ENCODE results near the gene ANKRD36. TPM values are rescaled to one million over a fixed set of nuclear protein-coding genes. Genes with fewer than 3 reads are reported as not detected.
"Not testable (repeated sequence)": the region's sequence is repeated elsewhere in the genome, so short reads cannot be mapped to it uniquely, and the experiment has no call there.

ANKRD36 gene
- total RNA-seq, 1 experiment from 2014 or later: 29.3 TPM

- H3K4me1 Mint-ChIP-seq (ENCODE audit: low read depth, unreplicated experiment); CTCF ChIA-PET; H3K27me3 Mint-ChIP-seq (ENCODE audit: unreplicated experiment); intact Hi-C loops (cut with micrococcal nuclease; ENCODE audit: unreplicated experiment); DNase-seq; H3K36me3 Mint-ChIP-seq (ENCODE audit: insufficient read depth, unreplicated experiment); BruUV-seq (replicated peaks); H3K27ac Mint-ChIP-seq (ENCODE audit: unreplicated experiment); H3K9me3 Mint-ChIP-seq (ENCODE audit: low read depth, unreplicated experiment); H3K4me3 Mint-ChIP-seq (ENCODE audit: low read depth, unreplicated experiment): not testable (repeated sequence)
Measured at GRCh38 chr2:97166548-97166947, 53.6 kb downstream of the ANKRD36 start.

GRCh38 chr2:97167938-97168337, 55.0 kb downstream of the ANKRD36 start:
- H3K36me3 Mint-ChIP-seq (ENCODE audit: insufficient read depth, unreplicated experiment); DNase-seq; H3K4me3 Mint-ChIP-seq (ENCODE audit: low read depth, unreplicated experiment); H3K27me3 Mint-ChIP-seq (ENCODE audit: unreplicated experiment); BruUV-seq (replicated peaks); H3K9me3 Mint-ChIP-seq (ENCODE audit: low read depth, unreplicated experiment); CTCF ChIA-PET; intact Hi-C loops (cut with micrococcal nuclease; ENCODE audit: unreplicated experiment); H3K27ac Mint-ChIP-seq (ENCODE audit: unreplicated experiment); H3K4me1 Mint-ChIP-seq (ENCODE audit: low read depth, unreplicated experiment): not testable (repeated sequence)

GRCh38 chr2:97168583-97168982, 55.6 kb downstream of the ANKRD36 start:
- BruUV-seq (replicated peaks); H3K36me3 Mint-ChIP-seq (ENCODE audit: insufficient read depth, unreplicated experiment); CTCF ChIA-PET; H3K4me1 Mint-ChIP-seq (ENCODE audit: low read depth, unreplicated experiment); H3K27ac Mint-ChIP-seq (ENCODE audit: unreplicated experiment); intact Hi-C loops (cut with micrococcal nuclease; ENCODE audit: unreplicated experiment); H3K4me3 Mint-ChIP-seq (ENCODE audit: low read depth, unreplicated experiment); DNase-seq; H3K27me3 Mint-ChIP-seq (ENCODE audit: unreplicated experiment); H3K9me3 Mint-ChIP-seq (ENCODE audit: low read depth, unreplicated experiment): not testable (repeated sequence)

- H3K27ac Mint-ChIP-seq (ENCODE audit: unreplicated experiment); H3K9me3 Mint-ChIP-seq (ENCODE audit: low read depth, unreplicated experiment); BruUV-seq (replicated peaks); intact Hi-C loops (cut with micrococcal nuclease; ENCODE audit: unreplicated experiment); DNase-seq; H3K4me1 Mint-ChIP-seq (ENCODE audit: low read depth, unreplicated experiment); H3K27me3 Mint-ChIP-seq (ENCODE audit: unreplicated experiment); CTCF ChIA-PET; H3K36me3 Mint-ChIP-seq (ENCODE audit: insufficient read depth, unreplicated experiment); H3K4me3 Mint-ChIP-seq (ENCODE audit: low read depth, unreplicated experiment): not testable (repeated sequence)
Measured at GRCh38 chr2:97180391-97180790, 67.4 kb downstream of the ANKRD36 start.

GRCh38 chr2:97195349-97195748, 82.4 kb downstream of the ANKRD36 start:
- CTCF ChIA-PET; H3K4me3 Mint-ChIP-seq (ENCODE audit: low read depth, unreplicated experiment); H3K4me1 Mint-ChIP-seq (ENCODE audit: low read depth, unreplicated experiment); H3K9me3 Mint-ChIP-seq (ENCODE audit: low read depth, unreplicated experiment); BruUV-seq (replicated peaks); H3K36me3 Mint-ChIP-seq (ENCODE audit: insufficient read depth, unreplicated experiment); H3K27me3 Mint-ChIP-seq (ENCODE audit: unreplicated experiment); H3K27ac Mint-ChIP-seq (ENCODE audit: unreplicated experiment); intact Hi-C loops (cut with micrococcal nuclease; ENCODE audit: unreplicated experiment); DNase-seq: not testable (repeated sequence)

GRCh38 chr2:97197251-97197650, 84.3 kb downstream of the ANKRD36 start:
- BruUV-seq (replicated peaks); H3K36me3 Mint-ChIP-seq (ENCODE audit: insufficient read depth, unreplicated experiment); intact Hi-C loops (cut with micrococcal nuclease; ENCODE audit: unreplicated experiment): not testable (repeated sequence)

GRCh38 chr2:97200887-97201286, 87.9 kb downstream of the ANKRD36 start:
- BruUV-seq (replicated peaks); H3K9me3 Mint-ChIP-seq (ENCODE audit: low read depth, unreplicated experiment); intact Hi-C loops (cut with micrococcal nuclease; ENCODE audit: unreplicated experiment); H3K4me3 Mint-ChIP-seq (ENCODE audit: low read depth, unreplicated experiment); H3K27me3 Mint-ChIP-seq (ENCODE audit: unreplicated experiment); H3K27ac Mint-ChIP-seq (ENCODE audit: unreplicated experiment); H3K4me1 Mint-ChIP-seq (ENCODE audit: low read depth, unreplicated experiment); CTCF ChIA-PET; DNase-seq; H3K36me3 Mint-ChIP-seq (ENCODE audit: insufficient read depth, unreplicated experiment): not testable (repeated sequence)

More at GRCh38 chr2:97197251-97197650, 84.3 kb downstream of the ANKRD36 start:
- DNase-seq; H3K4me1 Mint-ChIP-seq (ENCODE audit: low read depth, unreplicated experiment); H3K4me3 Mint-ChIP-seq (ENCODE audit: low read depth, unreplicated experiment); CTCF ChIA-PET; H3K27me3 Mint-ChIP-seq (ENCODE audit: unreplicated experiment); H3K9me3 Mint-ChIP-seq (ENCODE audit: low read depth, unreplicated experiment); H3K27ac Mint-ChIP-seq (ENCODE audit: unreplicated experiment): not testable (repeated sequence)

- H3K9me3 Mint-ChIP-seq (ENCODE audit: low read depth, unreplicated experiment); H3K36me3 Mint-ChIP-seq (ENCODE audit: insufficient read depth, unreplicated experiment); H3K27me3 Mint-ChIP-seq (ENCODE audit: unreplicated experiment); BruUV-seq (replicated peaks); H3K4me3 Mint-ChIP-seq (ENCODE audit: low read depth, unreplicated experiment); DNase-seq; intact Hi-C loops (cut with micrococcal nuclease; ENCODE audit: unreplicated experiment); H3K27ac Mint-ChIP-seq (ENCODE audit: unreplicated experiment); H3K4me1 Mint-ChIP-seq (ENCODE audit: low read depth, unreplicated experiment); CTCF ChIA-PET: not testable (repeated sequence)
Measured at GRCh38 chr2:97202643-97203250, 89.8 kb downstream of the ANKRD36 start.
